Dedifferentiated amniotic fluid mesenchymal stem cell (primary cell): ENCODE measurements around the gene MFSD11.
"Not testable (repeated sequence)": the region's sequence is repeated elsewhere in the genome, so short reads cannot be mapped to it uniquely, and the experiment has no call there.

Source experiments
- DNase-seq: peaks from one replicate; pipeline ENCODE4 v3.0.0-alpha.2; 2016; ENCODE audit errors: extremely low spot score

Gene MFSD11

GRCh38 chr17:76709077-76709950 is 28.6 kb upstream of the MFSD11 start:
- DNase-seq, result peak; percentile 81

- DNase-seq, result not testable (repeated sequence)
Measured at GRCh38 chr17:76709951-76710862, 27.7 kb upstream of the MFSD11 start.

- no peak for DNase-seq
Measured at GRCh38 chr17:76710863-76711611, 26.9 kb upstream of the MFSD11 start, which contains the start of gene MXRA7. TSS of gene MXRA7 (minus strand) at chr17:76710965. CDS start at chr17:76710946, 19 bp downstream.

- not testable (repeated sequence) for DNase-seq
Measured at GRCh38 chr17:76712321-76712720, 25.6 kb upstream of the MFSD11 start.

GRCh38 chr17:76713765-76714164 is 24.2 kb upstream of the MFSD11 start:
- no peak for DNase-seq

GRCh38 chr17:76714336-76714735 is 23.6 kb upstream of the MFSD11 start:
- no peak for DNase-seq

- DNase-seq, result peak; percentile 66
Measured at GRCh38 chr17:76714822-76715495, 23.0 kb upstream of the MFSD11 start.

GRCh38 chr17:76715496-76715830 is 22.5 kb upstream of the MFSD11 start:
- DNase-seq, result no peak

GRCh38 chr17:76716146-76716838 is 21.6 kb upstream of the MFSD11 start:
- DNase-seq, result peak; percentile 61

GRCh38 chr17:76716839-76717215 is 21.1 kb upstream of the MFSD11 start:
- DNase-seq, result peak; percentile 76

- DNase-seq, result no peak
Measured at GRCh38 chr17:76718516-76718915, 19.4 kb upstream of the MFSD11 start.

- DNase-seq, result no peak
Measured at GRCh38 chr17:76720211-76720610, 17.7 kb upstream of the MFSD11 start.

GRCh38 chr17:76720941-76721340 is 17.0 kb upstream of the MFSD11 start:
- no peak for DNase-seq

GRCh38 chr17:76721463-76721862 is 16.5 kb upstream of the MFSD11 start:
- DNase-seq, result no peak

GRCh38 chr17:76722279-76722678 is 15.6 kb upstream of the MFSD11 start:
- no peak for DNase-seq

- not testable (repeated sequence) for DNase-seq
Measured at GRCh38 chr17:76722977-76723376, 14.9 kb upstream of the MFSD11 start.

- DNase-seq, result no peak
Measured at GRCh38 chr17:76723812-76724211, 14.1 kb upstream of the MFSD11 start.

GRCh38 chr17:76725580-76726230 is 12.2 kb upstream of the MFSD11 start:
- DNase-seq, result no peak

- peak; percentile 88 for DNase-seq
Measured at GRCh38 chr17:76726231-76726775, 11.6 kb upstream of the MFSD11 start, which contains the start of gene JMJD6. TSS of gene JMJD6 (minus strand) at chr17:76726606. CDS start at chr17:76726475, 131 bp downstream.
